Esophagus squamous epithelium (tissue), 4 donors: ENCODE measurements around the gene FYCO1.

Source experiments
- POLR2A ChIP-seq, 4 donors: fragments of 450-650 bp; IDR thresholded peaks; one replicate each; pipeline ENCODE4 v1.6.1; 2017; ENCODE audit warnings: antibody characterized with exemption in 4 of 4, mild to moderate bottlenecking in 4 of 4, moderate library complexity in 3 of 4
- TF ChIP-seq, protein P1 (sequence below), 6 experiments: fragments of 450-650 bp in 4 of 6; fragments of 200-600 bp in 2 of 6; sonication (generic) in 2 of 6; IDR thresholded peaks; one replicate each; pipeline ENCODE4 v1.5.1; 2016 to 2019; ENCODE audit warnings: antibody characterized with exemption in 6 of 6, mild to moderate bottlenecking in 4 of 6, moderate library complexity in 4 of 6

DNA sequence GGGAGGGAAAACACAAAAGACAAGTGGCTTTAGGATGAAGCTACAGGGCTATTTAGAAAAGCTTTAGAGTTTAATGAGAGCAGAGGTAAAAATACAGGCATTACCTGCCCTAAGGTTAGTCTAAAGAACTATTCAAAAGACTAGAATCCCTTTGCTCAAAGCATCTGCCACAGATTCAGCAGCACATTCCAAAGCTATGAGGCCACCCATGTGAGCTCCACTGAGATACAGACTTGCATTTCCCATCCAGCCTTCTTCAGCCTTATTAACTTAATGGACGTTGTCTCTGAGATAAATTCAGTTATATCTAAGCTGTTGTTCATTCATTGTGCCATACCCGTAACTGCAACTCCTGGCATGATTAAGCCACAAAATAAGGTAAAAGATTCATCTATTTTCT lies 26.9 kb downstream of the FYCO1 start:
- TF ChIP-seq, protein P1, sequence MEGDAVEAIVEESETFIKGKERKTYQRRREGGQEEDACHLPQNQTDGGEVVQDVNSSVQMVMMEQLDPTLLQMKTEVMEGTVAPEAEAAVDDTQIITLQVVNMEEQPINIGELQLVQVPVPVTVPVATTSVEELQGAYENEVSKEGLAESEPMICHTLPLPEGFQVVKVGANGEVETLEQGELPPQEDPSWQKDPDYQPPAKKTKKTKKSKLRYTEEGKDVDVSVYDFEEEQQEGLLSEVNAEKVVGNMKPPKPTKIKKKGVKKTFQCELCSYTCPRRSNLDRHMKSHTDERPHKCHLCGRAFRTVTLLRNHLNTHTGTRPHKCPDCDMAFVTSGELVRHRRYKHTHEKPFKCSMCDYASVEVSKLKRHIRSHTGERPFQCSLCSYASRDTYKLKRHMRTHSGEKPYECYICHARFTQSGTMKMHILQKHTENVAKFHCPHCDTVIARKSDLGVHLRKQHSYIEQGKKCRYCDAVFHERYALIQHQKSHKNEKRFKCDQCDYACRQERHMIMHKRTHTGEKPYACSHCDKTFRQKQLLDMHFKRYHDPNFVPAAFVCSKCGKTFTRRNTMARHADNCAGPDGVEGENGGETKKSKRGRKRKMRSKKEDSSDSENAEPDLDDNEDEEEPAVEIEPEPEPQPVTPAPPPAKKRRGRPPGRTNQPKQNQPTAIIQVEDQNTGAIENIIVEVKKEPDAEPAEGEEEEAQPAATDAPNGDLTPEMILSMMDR (IDR thresholded peaks at IDR 0.05), result no peak
- TF ChIP-seq POLR2A (IDR thresholded peaks at IDR 0.05), result no peak
